Mesendoderm (in vitro differentiated cells): ENCODE measurements around the gene PLAC1.

Experiments
- DNase-seq: peaks from one replicate; pipeline ENCODE4 v3.0.0; 2013
- H2AK5ac ChIP-seq: 2 replicates; pipeline ENCODE4 v1.6.1; 2013; ENCODE audit warnings: low read length, inconsistent platforms
- H2BK120ac ChIP-seq: 2 replicates; pipeline ENCODE4 v1.6.1; 2013; ENCODE audit warnings: low read depth, mild to moderate bottlenecking, low read length, moderate library complexity, mixed read lengths
- H2BK15ac ChIP-seq: replicated peaks from 2 replicates; pipeline ENCODE4 v1.6.1; 2013; ENCODE audit warnings: low read depth, mild to moderate bottlenecking, moderate library complexity
- H2BK5ac ChIP-seq: 2 replicates; pipeline ENCODE4 v1.6.1; 2013; ENCODE audit warnings: low read length, inconsistent platforms
- H3K18ac ChIP-seq: 2 replicates; pipeline ENCODE4 v1.6.1; 2013; ENCODE audit warnings: mild to moderate bottlenecking, low read length, mixed read lengths
- H3K23ac ChIP-seq: one replicate; pipeline ENCODE4 v1.6.1; 2013; ENCODE audit warnings: low read length
- H3K27ac ChIP-seq: 2 replicates; pipeline ENCODE4 v1.5.1; 2013; ENCODE audit warnings: low read depth, mild to moderate bottlenecking, inconsistent platforms, low read length, moderate library complexity
- H3K27me3 ChIP-seq: 2 replicates; pipeline ENCODE4 v1.6.1; 2013; ENCODE audit warnings: low read length, control low read depth, mild to moderate bottlenecking, inconsistent platforms; ENCODE audit not compliant: insufficient read depth, poor library complexity
- H3K36me3 ChIP-seq: 2 replicates; pipeline ENCODE4 v1.6.1; 2013; ENCODE audit warnings: low read length, inconsistent platforms; ENCODE audit not compliant: control insufficient read depth, insufficient read depth
- H3K4ac ChIP-seq: one replicate; pipeline ENCODE4 v1.6.1; 2013; ENCODE audit warnings: low read depth, mild to moderate bottlenecking, low read length, moderate library complexity
- H3K4me1 ChIP-seq: 2 replicates; pipeline ENCODE4 v1.6.1; 2013; ENCODE audit warnings: low read depth, low read length, inconsistent platforms; ENCODE audit not compliant: control insufficient read depth
- H3K4me2 ChIP-seq: 2 replicates; pipeline ENCODE4 v1.6.1; 2013; ENCODE audit warnings: low read length
- H3K4me3 ChIP-seq: 2 replicates; pipeline ENCODE4 v1.5.1; 2013; ENCODE audit warnings: mild to moderate bottlenecking, low read length
- H3K56ac ChIP-seq: one replicate; pipeline ENCODE4 v1.6.1; 2013; ENCODE audit warnings: low read length
- H3K79me1 ChIP-seq: 2 replicates; pipeline ENCODE4 v1.6.1; 2013; ENCODE audit warnings: low read length, inconsistent platforms
- H3K79me2 ChIP-seq: 2 replicates; pipeline ENCODE4 v1.6.1; 2013; ENCODE audit warnings: mild to moderate bottlenecking, low read length; ENCODE audit not compliant: control insufficient read depth, insufficient read depth
- H3K9ac ChIP-seq: 2 replicates; pipeline ENCODE4 v1.6.1; 2013; ENCODE audit warnings: low read length, inconsistent platforms
- H4K5ac ChIP-seq: one replicate; pipeline ENCODE4 v1.6.1; 2013; ENCODE audit warnings: low read length
- H4K8ac ChIP-seq: one replicate; pipeline ENCODE4 v1.6.1; 2013; ENCODE audit warnings: low read depth, mild to moderate bottlenecking, control low read depth, low read length, moderate library complexity
- WGBS: extraction: QIAGEN DNeasy Blood & Tissue Kit; methylation state at CpG from one replicate; pipeline ENCODE4 v1.1.7; 2013; ENCODE audit warnings: low lambda C conversion rate, missing lambda C conversion rate; ENCODE audit not compliant: insufficient coverage; ENCODE audit errors: extremely low coverage; 5-methylcytosine and 5-hydroxymethylcytosine counted together

PLAC1 gene

DNA sequence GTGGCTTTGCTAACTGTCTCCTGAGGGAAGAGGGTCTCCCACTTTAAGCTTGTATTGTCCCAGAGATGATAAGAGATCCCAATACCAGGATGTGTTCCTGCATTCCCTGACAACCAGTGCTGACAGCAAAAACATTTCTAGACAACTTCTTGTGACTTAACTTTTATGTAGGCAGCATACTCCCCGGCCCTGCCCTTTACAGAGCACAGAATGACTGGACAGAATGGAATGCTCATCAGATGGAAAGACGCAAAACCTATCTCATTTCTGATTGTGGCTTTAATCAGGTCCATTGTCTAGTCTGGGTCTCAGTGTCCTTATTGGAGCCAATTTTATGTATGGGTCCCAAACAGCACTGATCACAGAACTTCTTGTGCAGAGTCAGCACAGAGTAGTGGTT is 18.2 kb upstream of the PLAC1 start:
- Histone ChIP-seq H4K8ac (no peak overlapping the region), H3K79me2 (no peaks in the 10 kb centered on the region), H3K4me1 (no peaks in the 10 kb centered on the region), H4K5ac (no peak overlapping the region), H3K18ac (no peak overlapping the region), H3K79me1 (no peaks in the 10 kb centered on the region), H3K4ac (no peak overlapping the region), H2AK5ac (no peak overlapping the region), H3K27ac (no peak overlapping the region), H2BK15ac (no peak overlapping the region), H3K4me2 (no peak overlapping the region), H3K56ac (no peak overlapping the region), H3K9ac (no peak overlapping the region), H3K36me3 (no peaks in the 10 kb centered on the region), H3K4me3 (no peak overlapping the region), H3K27me3 (no peaks in the 10 kb centered on the region), H2BK5ac (no peak overlapping the region), H3K23ac (no peak overlapping the region), H2BK120ac (no peak overlapping the region)
- no CpG with 5 or more reads among the region's 2 CpGs for WGBS
- no peak for DNase-seq

GRCh38 chrX:134673123-134673522 is 14.9 kb upstream of the PLAC1 start:
- H3K79me1 ChIP-seq = no peaks in the 10 kb centered on the region
- H2BK5ac ChIP-seq = no peak overlapping the region
- no peak for DNase-seq
- H2BK15ac ChIP-seq = no peak overlapping the region
- no peak overlapping the region for H2AK5ac ChIP-seq
- no peak overlapping the region for H3K4me2 ChIP-seq
- H3K36me3 ChIP-seq = no peaks in the 10 kb centered on the region
- H4K5ac ChIP-seq = no peak overlapping the region
- H3K56ac ChIP-seq = no peak overlapping the region
- H3K79me2 ChIP-seq = no peaks in the 10 kb centered on the region
- no peaks in the 10 kb centered on the region for H3K4me1 ChIP-seq
- no peak overlapping the region for H4K8ac ChIP-seq
- no peak overlapping the region for H3K23ac ChIP-seq
- H3K27ac ChIP-seq = no peak overlapping the region
- H3K9ac ChIP-seq = no peak overlapping the region
- no peak overlapping the region for H3K4ac ChIP-seq
- no peaks in the 10 kb centered on the region for H3K27me3 ChIP-seq
- no peak overlapping the region for H3K18ac ChIP-seq
- no peak overlapping the region for H2BK120ac ChIP-seq
- H3K4me3 ChIP-seq = no peak overlapping the region

GRCh38 chrX:134672101-134672500 is 13.8 kb upstream of the PLAC1 start:
- no CpG with 5 or more reads among the region's 4 CpGs for WGBS
- Histone ChIP-seq H3K27ac (no peak overlapping the region), H2BK5ac (no peak overlapping the region)

GRCh38 chrX:134671294-134671693 is 13.0 kb upstream of the PLAC1 start:
- DNase-seq = no peak
- Histone ChIP-seq H3K18ac (no peak overlapping the region), H3K4me3 (no peak overlapping the region), H3K9ac (no peak overlapping the region), H3K79me1 (no peaks in the 10 kb centered on the region), H4K8ac (no peak overlapping the region), H3K4ac (no peak overlapping the region), H3K79me2 (no peaks in the 10 kb centered on the region), H2BK120ac (no peak overlapping the region), H3K4me1 (no peaks in the 10 kb centered on the region), H2BK15ac (no peak overlapping the region), H2AK5ac (no peak overlapping the region), H3K4me2 (no peak overlapping the region), H2BK5ac (no peak overlapping the region), H4K5ac (no peak overlapping the region), H3K27ac (no peak overlapping the region), H3K36me3 (no peaks in the 10 kb centered on the region), H3K56ac (no peak overlapping the region), H3K27me3 (no peaks in the 10 kb centered on the region), H3K23ac (no peak overlapping the region)
- no CpG with 5 or more reads among the region's 6 CpGs for WGBS

More at GRCh38 chrX:134672101-134672500, 13.8 kb upstream of the PLAC1 start:
- H2AK5ac ChIP-seq = no peak overlapping the region
- no peaks in the 10 kb centered on the region for H3K27me3 ChIP-seq
- no peak overlapping the region for H4K8ac ChIP-seq
- H2BK15ac ChIP-seq = no peak overlapping the region
- H2BK120ac ChIP-seq = no peak overlapping the region
- no peak overlapping the region for H4K5ac ChIP-seq
- no peaks in the 10 kb centered on the region for H3K79me1 ChIP-seq
- no peak overlapping the region for H3K18ac ChIP-seq
- no peaks in the 10 kb centered on the region for H3K79me2 ChIP-seq
- H3K4me3 ChIP-seq = no peak overlapping the region
- no peaks in the 10 kb centered on the region for H3K4me1 ChIP-seq
- H3K9ac ChIP-seq = no peak overlapping the region
- H3K36me3 ChIP-seq = no peaks in the 10 kb centered on the region
- H3K4ac ChIP-seq = no peak overlapping the region
- no peak overlapping the region for H3K56ac ChIP-seq
- DNase-seq = no peak
- H3K23ac ChIP-seq = no peak overlapping the region
- no peak overlapping the region for H3K4me2 ChIP-seq

DNA sequence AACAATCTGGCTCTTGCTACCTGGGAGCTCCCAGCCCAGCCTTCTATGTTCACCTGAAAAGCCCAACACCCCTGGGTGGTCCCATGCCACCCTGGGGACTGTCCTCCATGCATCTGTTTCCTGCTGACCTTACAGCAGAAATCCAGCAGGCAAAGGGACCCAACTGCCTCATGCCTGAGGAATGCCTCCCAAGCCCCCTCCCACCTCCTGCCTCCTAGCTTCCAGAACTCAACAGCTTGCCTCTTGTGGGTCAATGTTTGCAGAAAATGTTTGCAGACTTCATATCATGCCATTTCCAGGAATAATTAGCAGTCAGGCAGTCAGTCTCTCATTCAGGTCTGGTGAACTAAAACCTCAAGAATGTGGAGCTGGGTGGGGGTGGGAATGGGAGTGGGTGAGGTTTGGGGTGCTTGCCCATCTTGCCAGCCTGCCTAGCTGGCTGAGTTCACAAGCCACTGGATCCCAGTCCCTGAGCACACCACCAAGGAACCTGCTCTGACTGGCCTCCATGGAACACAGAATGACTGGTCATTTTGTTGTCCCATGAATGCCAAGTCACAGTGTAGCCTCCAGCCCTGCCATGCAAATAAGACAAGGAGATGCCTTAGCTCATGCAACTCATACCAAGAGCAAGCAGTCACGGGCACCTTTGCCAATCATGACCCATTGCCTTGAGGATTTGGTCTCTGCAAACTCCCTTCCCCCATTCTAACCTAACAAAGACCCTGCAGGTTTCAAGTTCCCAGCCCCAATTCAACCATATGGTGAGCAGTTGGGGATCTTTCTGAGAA is 12.1 kb upstream of the PLAC1 start:
- H3K79me2 ChIP-seq = no peaks in the 10 kb centered on the region
- H3K4me2 ChIP-seq = no peak overlapping the region
- no peak overlapping the region for H4K5ac ChIP-seq
- H3K36me3 ChIP-seq = no peaks in the 10 kb centered on the region
- H3K56ac ChIP-seq = no peak overlapping the region
- H3K18ac ChIP-seq = peak overlapping the region; percentile 54
- no peak overlapping the region for H2BK15ac ChIP-seq
- peak; percentile 80 for DNase-seq
- H3K4me3 ChIP-seq = no peak overlapping the region
- H2AK5ac ChIP-seq = no peak overlapping the region
- no peak overlapping the region for H3K23ac ChIP-seq
- H3K79me1 ChIP-seq = no peaks in the 10 kb centered on the region
- H3K9ac ChIP-seq = no peak overlapping the region
- WGBS = no CpG with 5 or more reads among the region's 1 CpG
- H2BK5ac ChIP-seq = no peak overlapping the region
- no peak overlapping the region for H4K8ac ChIP-seq
- no peak overlapping the region for H3K4ac ChIP-seq
- no peak overlapping the region for H2BK120ac ChIP-seq
- H3K27ac ChIP-seq = no peak overlapping the region
- H3K4me1 ChIP-seq = no peaks in the 10 kb centered on the region
- no peaks in the 10 kb centered on the region for H3K27me3 ChIP-seq
